WERI-Rb-1 (cell line): ENCODE results near the gene SOWAHC.

Experiments used
- DNase-seq: peaks from one replicate; pipeline ENCODE4 v3.0.0-alpha.2; 2020
- H3K27ac ChIP-seq: fragments of 250-450 bp; sonication (Bioruptor Pico); 2 replicates; pipeline ENCODE4 v1.5.1; 2020; ENCODE audit warnings: mild to moderate bottlenecking, moderate library complexity
- H3K27me3 ChIP-seq: fragments of 250-450 bp; sonication (Bioruptor Pico); 2 replicates; pipeline ENCODE4 v1.5.1; 2021; ENCODE audit warnings: mild to moderate bottlenecking, low read depth, moderate library complexity; ENCODE audit not compliant: insufficient read depth, severe bottlenecking
- H3K36me3 ChIP-seq: fragments of 250-450 bp; sonication (Bioruptor Pico); 2 replicates; pipeline ENCODE4 v1.5.1; 2020; ENCODE audit warnings: mild to moderate bottlenecking, moderate library complexity
- H3K4me3 ChIP-seq: 2 replicates; pipeline ENCODE4 v1.5.1; 2011; ENCODE audit warnings: low read depth, mild to moderate bottlenecking, control low read depth, low read length
- H3K9me3 ChIP-seq: fragments of 250-450 bp; sonication (Bioruptor Pico); 2 replicates; pipeline ENCODE4 v1.5.1; 2021; ENCODE audit warnings: mild to moderate bottlenecking, moderate library complexity; ENCODE audit not compliant: severe bottlenecking
- TF ChIP-seq, protein P1 (sequence below): IDR thresholded peaks from 2 replicates; pipeline ENCODE4 v1.5.1; 2011; ENCODE audit warnings: low read depth, mild to moderate bottlenecking, control low read depth, inconsistent platforms, low read length

The SOWAHC gene

GRCh38 chr2:109591206-109591605, 23.0 kb upstream of the SOWAHC start:
- no peak overlapping the region for H3K27ac ChIP-seq
- H3K27me3 ChIP-seq = no peaks in the 10 kb centered on the region
- no peak for DNase-seq

DNA sequence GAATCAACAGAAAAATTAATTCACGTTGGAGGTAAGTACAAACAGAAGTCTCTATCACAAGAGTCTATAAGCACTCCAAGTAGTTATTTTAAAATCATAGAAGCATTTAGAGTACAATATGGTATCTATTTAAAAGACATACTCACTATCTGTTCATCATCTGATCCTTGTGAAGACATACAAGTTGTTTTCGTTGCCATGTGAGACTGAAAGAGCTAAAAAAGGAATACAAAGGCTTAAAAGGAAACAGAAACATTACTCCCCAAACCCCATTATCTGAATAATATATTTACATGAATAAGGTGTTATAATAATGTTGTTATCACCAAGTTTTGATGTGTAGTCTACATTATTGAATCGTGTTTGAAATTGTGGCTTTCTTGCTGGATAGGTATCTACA, 21.3 kb upstream of the SOWAHC start:
- DNase-seq = no peak
- Histone ChIP-seq H3K27me3 (no peaks in the 10 kb centered on the region), H3K9me3 (no peaks in the 10 kb centered on the region), H3K27ac (no peak overlapping the region), H3K4me3 (no peak overlapping the region), H3K36me3 (no peaks in the 10 kb centered on the region)
- TF ChIP-seq, protein P1, sequence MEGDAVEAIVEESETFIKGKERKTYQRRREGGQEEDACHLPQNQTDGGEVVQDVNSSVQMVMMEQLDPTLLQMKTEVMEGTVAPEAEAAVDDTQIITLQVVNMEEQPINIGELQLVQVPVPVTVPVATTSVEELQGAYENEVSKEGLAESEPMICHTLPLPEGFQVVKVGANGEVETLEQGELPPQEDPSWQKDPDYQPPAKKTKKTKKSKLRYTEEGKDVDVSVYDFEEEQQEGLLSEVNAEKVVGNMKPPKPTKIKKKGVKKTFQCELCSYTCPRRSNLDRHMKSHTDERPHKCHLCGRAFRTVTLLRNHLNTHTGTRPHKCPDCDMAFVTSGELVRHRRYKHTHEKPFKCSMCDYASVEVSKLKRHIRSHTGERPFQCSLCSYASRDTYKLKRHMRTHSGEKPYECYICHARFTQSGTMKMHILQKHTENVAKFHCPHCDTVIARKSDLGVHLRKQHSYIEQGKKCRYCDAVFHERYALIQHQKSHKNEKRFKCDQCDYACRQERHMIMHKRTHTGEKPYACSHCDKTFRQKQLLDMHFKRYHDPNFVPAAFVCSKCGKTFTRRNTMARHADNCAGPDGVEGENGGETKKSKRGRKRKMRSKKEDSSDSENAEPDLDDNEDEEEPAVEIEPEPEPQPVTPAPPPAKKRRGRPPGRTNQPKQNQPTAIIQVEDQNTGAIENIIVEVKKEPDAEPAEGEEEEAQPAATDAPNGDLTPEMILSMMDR = no peak

More at GRCh38 chr2:109591206-109591605, 23.0 kb upstream of the SOWAHC start:
- Histone ChIP-seq H3K36me3 (no peaks in the 10 kb centered on the region), H3K9me3 (no peaks in the 10 kb centered on the region), H3K4me3 (no peak overlapping the region)
- TF ChIP-seq, protein P1 = no peak

DNA sequence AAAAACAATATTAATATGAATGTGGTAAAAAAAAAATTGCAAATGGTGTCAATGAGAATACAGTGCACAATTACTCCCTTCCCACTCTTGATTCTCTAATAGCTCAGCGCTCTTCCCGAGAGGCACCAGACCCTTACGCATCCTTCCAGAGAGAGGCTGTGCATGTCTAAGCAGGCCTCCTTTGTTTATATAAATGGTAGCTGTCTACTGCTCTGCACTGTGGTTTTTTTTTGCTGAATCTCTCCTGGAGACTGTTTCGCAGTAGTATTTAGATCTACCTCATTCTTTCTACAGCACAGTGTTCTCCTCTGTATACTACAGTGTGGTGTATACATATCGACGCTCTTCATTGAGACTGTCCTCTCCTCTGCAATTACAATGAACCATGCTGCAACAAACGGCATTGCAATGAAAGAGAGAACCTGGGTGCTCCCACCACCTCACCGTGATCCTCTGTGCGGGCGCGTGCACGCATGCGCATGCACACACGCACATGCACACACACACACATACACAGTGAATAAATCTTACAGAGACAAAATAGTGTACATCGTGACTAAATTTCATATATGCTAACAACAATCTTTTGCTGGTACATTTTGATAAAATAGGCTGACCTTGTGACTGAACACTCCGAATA, 19.8 kb upstream of the SOWAHC start:
- H3K27me3 ChIP-seq = no peaks in the 10 kb centered on the region
- no peak overlapping the region for H3K4me3 ChIP-seq
- no peak overlapping the region for H3K27ac ChIP-seq
- no peaks in the 10 kb centered on the region for H3K36me3 ChIP-seq
- TF ChIP-seq, protein P1 = no peak
- H3K9me3 ChIP-seq = no peaks in the 10 kb centered on the region
- DNase-seq = no peak

GRCh38 chr2:109595644-109596043, 18.5 kb upstream of the SOWAHC start:
- no peak overlapping the region for H3K27ac ChIP-seq
- no peaks in the 10 kb centered on the region for H3K36me3 ChIP-seq

GRCh38 chr2:109597283-109597682, 16.9 kb upstream of the SOWAHC start:
- DNase-seq = no peak
- H3K9me3 ChIP-seq = no peaks in the 10 kb centered on the region
- no peaks in the 10 kb centered on the region for H3K36me3 ChIP-seq
- H3K4me3 ChIP-seq = no peak overlapping the region
- H3K27ac ChIP-seq = no peak overlapping the region
- H3K27me3 ChIP-seq = no peaks in the 10 kb centered on the region
- TF ChIP-seq, protein P1 = no peak

More at GRCh38 chr2:109595644-109596043, 18.5 kb upstream of the SOWAHC start:
- DNase-seq = no peak
- Histone ChIP-seq H3K4me3 (no peak overlapping the region), H3K9me3 (no peaks in the 10 kb centered on the region), H3K27me3 (no peaks in the 10 kb centered on the region)
- TF ChIP-seq, protein P1 = no peak

DNA sequence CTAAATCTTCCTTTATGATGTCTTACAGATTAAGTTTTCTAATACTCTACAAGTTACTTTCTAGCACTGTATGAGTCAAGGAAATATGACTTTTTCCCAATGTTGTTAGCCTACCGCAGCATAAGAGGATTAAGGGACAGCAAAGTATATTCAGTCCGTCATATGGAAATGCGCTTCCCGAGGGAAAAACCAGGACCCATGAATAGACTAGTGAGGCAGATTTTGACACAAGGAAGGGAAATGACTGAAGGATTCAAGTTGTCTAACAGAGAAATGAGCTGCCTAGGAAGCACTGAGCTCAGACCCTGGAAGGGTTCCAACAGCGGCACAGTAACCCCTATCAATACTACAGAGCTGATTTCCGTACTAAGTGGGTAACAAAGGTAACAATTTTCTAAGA, 12.4 kb upstream of the SOWAHC start:
- DNase-seq = no peak

More for the DNA sequence above, 12.4 kb upstream of the SOWAHC start:
- Histone ChIP-seq H3K27me3 (no peaks in the 10 kb centered on the region), H3K9me3 (no peaks in the 10 kb centered on the region), H3K27ac (no peak overlapping the region), H3K36me3 (no peaks in the 10 kb centered on the region; the same call in 1 of the 2 replicates), H3K4me3 (no peak overlapping the region)
- TF ChIP-seq, protein P1 = no peak
